OCI-LY1 (cell line): ENCODE data around the gene CDK9.

Experiments used
- H2AFZ ChIP-seq: fragments of 200-600 bp; sonication (generic), shearing (Covaris generic); 2 replicates; pipeline ENCODE4 v1.6.0; 2014; ENCODE audit warnings: antibody characterized with exemption, mild to moderate bottlenecking, low read length
- H3F3A ChIP-seq: fragments of 200-600 bp; sonication (generic), shearing (Covaris generic); 2 replicates; pipeline ENCODE4 v1.6.0; 2014; ENCODE audit warnings: mild to moderate bottlenecking, antibody characterized with exemption, low read length, moderate library complexity; ENCODE audit not compliant: insufficient read depth
- H3K27ac ChIP-seq: fragments of 200-600 bp; sonication (generic); 2 replicates; pipeline ENCODE4 v1.5.1; 2014; ENCODE audit warnings: low read length, mixed run types, mild to moderate bottlenecking, low read depth; ENCODE audit not compliant: poor library complexity, severe bottlenecking
- H3K27me3 ChIP-seq: fragments of 200-600 bp; sonication (generic); 2 replicates; pipeline ENCODE4 v1.6.0; 2014; ENCODE audit warnings: antibody characterized with exemption, mild to moderate bottlenecking, low read length, moderate library complexity; ENCODE audit not compliant: insufficient read depth
- H3K36me3 ChIP-seq: fragments of 200-600 bp; sonication (generic); 2 replicates; pipeline ENCODE4 v1.6.1; 2014; ENCODE audit warnings: mild to moderate bottlenecking, antibody characterized with exemption, low read length, moderate library complexity, mixed read lengths; ENCODE audit not compliant: insufficient read depth
- H3K4me1 ChIP-seq: fragments of 200-600 bp; sonication (generic); 2 replicates; pipeline ENCODE4 v1.5.1; 2014; ENCODE audit warnings: mild to moderate bottlenecking, low read length, moderate library complexity; ENCODE audit not compliant: insufficient read depth, severe bottlenecking
- H3K4me2 ChIP-seq: fragments of 200-600 bp; sonication (generic), shearing (Covaris generic); 2 replicates; pipeline ENCODE4 v1.6.1; 2014; ENCODE audit warnings: low read length
- H3K4me3 ChIP-seq: fragments of 200-600 bp; sonication (generic); 2 replicates; pipeline ENCODE4 v1.5.1; 2014; ENCODE audit warnings: low read length, low read depth, mild to moderate bottlenecking, mixed read lengths; ENCODE audit not compliant: poor library complexity, severe bottlenecking
- H3K79me2 ChIP-seq: fragments of 200-600 bp; shearing (Covaris generic); 2 replicates; pipeline ENCODE4 v1.6.1; 2016; ENCODE audit warnings: mixed run types, low read length, mixed read lengths; ENCODE audit not compliant: insufficient read depth
- H3K9ac ChIP-seq: fragments of 200-600 bp; sonication (generic), shearing (Covaris generic); 2 replicates; pipeline ENCODE4 v1.6.1; 2014; ENCODE audit warnings: mild to moderate bottlenecking, low read length, mixed read lengths
- H3K9me2 ChIP-seq: fragments of 200-600 bp; sonication (generic), shearing (Covaris generic); 2 replicates; pipeline ENCODE4 v1.6.1; 2014; ENCODE audit warnings: low read depth, mild to moderate bottlenecking, low read length, mixed read lengths
- H3K9me3 ChIP-seq: fragments of 200-600 bp; shearing (Covaris generic); 2 replicates; pipeline ENCODE4 v1.6.1; 2014; ENCODE audit warnings: low read length, mixed read lengths
- H4K20me1 ChIP-seq: fragments of 200-600 bp; sonication (generic), shearing (Covaris generic); 2 replicates; pipeline ENCODE4 v1.6.0; 2016; ENCODE audit warnings: mild to moderate bottlenecking, low read length; ENCODE audit not compliant: insufficient read depth
- CTCF ChIP-seq: fragments of 200-600 bp; sonication (generic), shearing (Covaris generic); IDR thresholded peaks from 2 replicates; pipeline ENCODE4 v1.5.1; 2017; ENCODE audit warnings: mild to moderate bottlenecking, antibody characterized with exemption, low read length, moderate library complexity, mixed read lengths
- EZH2 ChIP-seq: fragments of 200-600 bp; sonication (generic), shearing (Covaris generic); IDR thresholded peaks from 2 replicates; pipeline ENCODE4 v1.8.0; 2017; ENCODE audit warnings: borderline replicate concordance, mixed run types, mild to moderate bottlenecking, antibody characterized with exemption, low read length, moderate library complexity, mixed read lengths

The CDK9 gene

GRCh38 chr9:127837346-127837745 is 51.5 kb downstream of the CDK9 start:
- Histone ChIP-seq H2AFZ (no peak overlapping the region), H3K27me3 (peaks cover 8% of the 10 kb centered on the region; the same call in 1 of the 2 replicates), H3K79me2 (no peaks in the 10 kb centered on the region), H3K4me1 (peaks cover 13% of the 10 kb centered on the region), H3K9me2 (no peaks in the 10 kb centered on the region), H3K9me3 (no peaks in the 10 kb centered on the region), H3K4me2 (no peak overlapping the region), H3K36me3 (no peaks in the 10 kb centered on the region), H3K9ac (no peak overlapping the region), H3F3A (no peaks in the 10 kb centered on the region; the same call in 1 of the 2 replicates), H3K4me3 (no peak overlapping the region), H4K20me1 (no peaks in the 10 kb centered on the region), H3K27ac (no peak overlapping the region)
- no peak for TF ChIP-seq CTCF
- TF ChIP-seq EZH2: no peak

GRCh38 chr9:127838375-127839078 is 52.7 kb downstream of the CDK9 start:
- H3K27me3 ChIP-seq: peaks cover 8% of the 10 kb centered on the region; the same call in 1 of the 2 replicates
- H3K79me2 ChIP-seq: no peaks in the 10 kb centered on the region
- no peaks in the 10 kb centered on the region for H3K36me3 ChIP-seq
- H3K4me1 ChIP-seq: peaks cover 13% of the 10 kb centered on the region
- no peaks in the 10 kb centered on the region for H3K9me3 ChIP-seq
- no peaks in the 10 kb centered on the region for H4K20me1 ChIP-seq
- H2AFZ ChIP-seq: no peak overlapping the region
- no peak overlapping the region for H3K4me3 ChIP-seq
- no peaks in the 10 kb centered on the region for H3K9me2 ChIP-seq
- no peak for TF ChIP-seq EZH2
- TF ChIP-seq CTCF: no peak
- no peak overlapping the region for H3K9ac ChIP-seq
- no peak overlapping the region for H3K4me2 ChIP-seq
- no peak overlapping the region for H3K27ac ChIP-seq
- H3F3A ChIP-seq: no peaks in the 10 kb centered on the region; the same call in 1 of the 2 replicates
